Lower leg skin (tissue), 4 donors: ENCODE data around the gene LIME1. TPM values are rescaled to one million over a fixed set of nuclear protein-coding genes. Genes with fewer than 3 reads are reported as not detected.

Experiments
- DNase-seq, 2 donors: peaks; one replicate each; pipeline ENCODE4 v3.0.0-alpha.2; 2019; ENCODE audit warnings: low spot score in 2 of 2
- H3K4me3 ChIP-seq: fragments of 200-600 bp; sonication (generic); 2 replicates; pipeline ENCODE4 v1.5.1; 2017; ENCODE audit warnings: mild to moderate bottlenecking, low read depth; ENCODE audit not compliant: poor library complexity, severe bottlenecking
- POLR2A ChIP-seq, 2 donors: fragments of 450-650 bp; IDR thresholded peaks; one replicate each; pipeline ENCODE4 v1.6.1; 2016 to 2017; ENCODE audit warnings: antibody characterized with exemption in 2 of 2, mild to moderate bottlenecking in 1 of 2, moderate library complexity in 1 of 2
- WGBS, 2 donors: methylation state at CpG; one replicate each; pipeline ENCODE4 v1.1.5; 2018; 5-methylcytosine and 5-hydroxymethylcytosine counted together
- intact Hi-C: fragments of 100-400 bp; cut with DNase I; formaldehyde crosslinking; loops from one replicate; pipeline ENCODE4 v1.15.0; 2023; ENCODE audit warnings: low total_unique reads
- total RNA-seq, 4 donors: library from RNA; depleted of rRNA; stranded (reverse); fragments of >200 nt; gene quantifications; one replicate each; pipeline ENCODE4 v1.1.0, GENCODE V29; 2016
- TF ChIP-seq, protein P1 (sequence below), 3 donors: fragments of 450-650 bp; IDR thresholded peaks; one replicate each; pipeline ENCODE4 v1.5.1; 2016; ENCODE audit warnings: antibody characterized with exemption in 3 of 3, mild to moderate bottlenecking in 3 of 3, moderate library complexity in 2 of 3

LIME1 gene
- total RNA-seq, 4 donors from 2014 or later, result 17.8 to 26.3 (median 21.8) TPM

DNA sequence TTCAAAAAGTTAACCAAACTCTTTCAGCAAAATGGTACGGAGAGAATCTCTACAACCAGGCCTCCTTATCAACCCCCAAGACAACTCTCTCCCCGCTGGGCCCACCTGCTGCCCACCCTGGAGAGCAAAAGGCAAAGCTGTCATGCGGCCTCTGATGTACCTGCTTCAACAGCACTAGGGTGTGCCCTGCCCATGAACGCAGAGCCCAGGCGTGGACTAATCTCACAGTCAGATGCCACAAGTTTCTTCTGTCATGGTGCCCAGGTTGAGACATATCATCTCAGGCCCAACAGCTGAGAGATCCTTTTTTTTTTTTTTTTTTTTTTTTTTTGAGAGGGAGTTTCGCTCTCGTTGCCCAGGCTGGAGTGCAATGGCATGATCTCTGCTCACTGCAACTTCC is 29.4 kb downstream of the LIME1 start:
- intact Hi-C loops, result no loop called here
- no peak overlapping the region for H3K4me3 ChIP-seq
- DNase-seq, result no peak
- TF ChIP-seq, protein P1, sequence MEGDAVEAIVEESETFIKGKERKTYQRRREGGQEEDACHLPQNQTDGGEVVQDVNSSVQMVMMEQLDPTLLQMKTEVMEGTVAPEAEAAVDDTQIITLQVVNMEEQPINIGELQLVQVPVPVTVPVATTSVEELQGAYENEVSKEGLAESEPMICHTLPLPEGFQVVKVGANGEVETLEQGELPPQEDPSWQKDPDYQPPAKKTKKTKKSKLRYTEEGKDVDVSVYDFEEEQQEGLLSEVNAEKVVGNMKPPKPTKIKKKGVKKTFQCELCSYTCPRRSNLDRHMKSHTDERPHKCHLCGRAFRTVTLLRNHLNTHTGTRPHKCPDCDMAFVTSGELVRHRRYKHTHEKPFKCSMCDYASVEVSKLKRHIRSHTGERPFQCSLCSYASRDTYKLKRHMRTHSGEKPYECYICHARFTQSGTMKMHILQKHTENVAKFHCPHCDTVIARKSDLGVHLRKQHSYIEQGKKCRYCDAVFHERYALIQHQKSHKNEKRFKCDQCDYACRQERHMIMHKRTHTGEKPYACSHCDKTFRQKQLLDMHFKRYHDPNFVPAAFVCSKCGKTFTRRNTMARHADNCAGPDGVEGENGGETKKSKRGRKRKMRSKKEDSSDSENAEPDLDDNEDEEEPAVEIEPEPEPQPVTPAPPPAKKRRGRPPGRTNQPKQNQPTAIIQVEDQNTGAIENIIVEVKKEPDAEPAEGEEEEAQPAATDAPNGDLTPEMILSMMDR (IDR thresholded peaks at IDR 0.05), result no peak
- TF ChIP-seq POLR2A (IDR thresholded peaks at IDR 0.05), result no peak
- 90% methylated on average over 7 of the region's 7 CpGs for WGBS, 2 donors

DNA sequence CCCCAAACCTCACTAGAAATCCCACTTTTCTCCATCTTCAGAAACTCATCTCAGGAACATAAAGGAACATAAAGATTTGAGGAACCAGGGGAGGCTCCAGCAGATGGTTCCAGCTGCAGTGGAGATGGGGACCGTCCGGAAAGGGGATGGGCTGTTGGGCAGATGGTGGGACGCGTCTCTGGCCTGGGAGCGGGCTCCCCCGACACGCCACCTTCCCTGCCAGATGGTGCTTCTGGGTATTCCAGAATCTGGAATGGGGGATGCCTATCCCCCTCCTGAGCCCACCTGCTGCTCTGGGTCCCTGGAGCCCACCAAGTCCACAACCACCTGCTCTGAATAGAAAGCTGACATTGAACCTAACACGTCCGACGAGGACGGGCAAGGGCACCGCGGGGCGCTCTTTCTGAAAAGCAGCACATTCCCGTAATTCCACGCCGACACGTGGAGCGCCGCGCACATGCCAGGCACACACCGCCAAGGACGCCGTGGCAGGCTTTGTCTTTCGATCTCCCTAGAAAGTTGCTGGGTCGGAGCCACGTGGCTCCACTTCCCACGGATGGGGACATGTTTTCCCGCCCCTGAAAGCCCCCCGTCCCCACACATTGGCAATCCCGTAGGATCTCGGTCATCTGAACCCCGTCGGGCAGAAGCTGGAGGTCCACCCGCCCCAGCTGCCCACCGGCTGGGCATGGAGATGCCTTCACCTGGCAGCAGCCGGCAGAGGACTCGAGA is 30.4 kb downstream of the LIME1 start:
- no peak overlapping the region for H3K4me3 ChIP-seq
- 96 to 98% methylated on average over 38 of the region's 38 CpGs for WGBS, 2 donors
- TF ChIP-seq, protein P1 (IDR thresholded peaks at IDR 0.05), result no peak
- TF ChIP-seq POLR2A (IDR thresholded peaks at IDR 0.05), result no peak
- no peak for DNase-seq
- intact Hi-C loops, result no loop called here

DNA sequence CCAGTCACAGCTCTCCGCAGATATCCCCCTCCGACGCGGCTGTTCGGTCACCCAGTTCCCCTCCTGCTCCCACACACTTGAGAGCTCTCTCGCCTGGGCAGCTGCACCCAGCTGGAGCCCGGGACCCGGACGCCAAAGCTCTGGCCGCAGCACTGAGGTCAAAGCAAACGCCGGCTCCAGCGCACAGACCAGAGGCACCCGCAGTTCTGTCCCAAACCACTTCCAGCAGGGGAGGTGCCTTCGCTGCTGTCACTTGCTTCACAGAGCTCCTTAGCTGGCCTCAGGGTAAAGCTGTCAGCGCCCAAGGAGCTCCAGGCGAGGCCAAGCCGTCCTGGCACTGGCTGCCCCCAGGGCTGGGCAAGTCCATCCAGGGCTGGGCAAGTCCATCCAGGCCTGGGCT is 31.0 kb downstream of the LIME1 start:
- TF ChIP-seq, protein P1 (IDR thresholded peaks at IDR 0.05), result no peak
- TF ChIP-seq POLR2A (IDR thresholded peaks at IDR 0.05), result no peak
- WGBS, 2 donors, result 79 to 89% methylated on average over 16 to 18 of the region's 18 CpGs
- no peak overlapping the region for H3K4me3 ChIP-seq
- intact Hi-C loops, result no loop called here
- no peak for DNase-seq

DNA sequence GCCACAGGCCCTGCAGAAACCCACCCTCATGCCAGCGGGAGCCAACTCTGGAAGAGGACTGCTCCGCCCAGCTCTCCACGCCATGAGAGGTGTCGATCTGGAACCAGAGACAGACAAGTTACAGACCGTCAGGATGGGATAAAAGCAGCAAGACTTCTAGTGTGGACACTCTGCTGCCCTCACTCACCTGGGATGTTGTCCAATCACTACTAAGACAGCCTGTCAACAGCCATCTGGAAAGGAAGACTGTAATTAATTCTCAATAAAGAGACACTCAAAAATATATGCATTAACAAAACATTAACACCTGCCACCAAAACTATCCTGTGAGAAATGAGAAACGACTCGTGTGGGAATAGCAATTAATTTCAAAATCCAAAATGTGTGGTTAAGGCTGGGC is 31.4 kb downstream of the LIME1 start:
- TF ChIP-seq POLR2A (IDR thresholded peaks at IDR 0.05), result no peak
- TF ChIP-seq, protein P1 (IDR thresholded peaks at IDR 0.05), result no peak
- intact Hi-C loops, result no loop called here
- 83 to 89% methylated on average over 7 of the region's 7 CpGs for WGBS, 2 donors
- H3K4me3 ChIP-seq, result no peak overlapping the region
- DNase-seq, result no peak

DNA sequence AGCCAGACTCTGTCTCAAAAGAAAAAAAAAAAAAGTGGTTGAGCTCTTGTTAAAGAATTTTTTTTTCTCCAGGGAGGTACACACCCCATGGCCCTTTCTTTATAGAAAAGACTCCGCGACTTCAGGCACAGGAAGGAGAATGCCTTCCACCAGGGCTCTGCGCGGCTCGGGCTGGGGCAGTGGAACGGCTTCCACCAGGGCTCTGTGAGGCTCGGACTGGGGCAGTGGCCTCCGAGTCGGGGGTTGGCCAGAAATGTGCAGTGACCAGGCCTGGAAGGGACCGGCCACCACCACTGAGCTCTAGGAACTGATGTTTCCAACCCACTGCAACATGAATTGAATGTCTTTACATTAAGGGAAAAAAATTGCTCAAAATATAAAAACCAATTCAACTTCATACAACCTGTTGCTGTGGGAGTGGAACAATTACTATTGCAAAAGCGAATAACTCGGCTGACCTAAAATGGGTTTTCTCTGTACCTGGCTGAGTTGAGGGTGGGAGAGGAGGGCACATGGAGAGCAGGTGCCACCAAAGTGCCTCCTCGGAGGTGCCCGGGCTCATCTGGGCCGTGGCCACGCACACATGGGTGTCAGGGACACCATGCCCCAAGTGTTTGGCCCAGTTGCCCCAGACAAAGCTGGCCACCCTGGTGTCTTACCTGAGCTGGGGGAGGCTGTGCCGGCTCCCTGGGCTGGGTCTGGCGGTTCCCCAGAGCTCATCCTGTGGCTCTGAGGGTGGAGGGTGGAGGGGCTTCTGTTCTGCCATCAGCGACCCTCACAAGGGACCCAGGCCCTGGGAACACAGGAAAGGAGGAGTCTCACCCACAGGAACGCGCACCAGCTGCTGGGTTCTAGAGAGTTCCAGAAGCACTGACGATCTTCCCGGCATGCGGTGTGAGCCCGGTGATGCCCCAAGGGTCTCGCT is 32.4 kb downstream of the LIME1 start:
- WGBS, 2 donors, result 89 to 94% methylated on average over 23 to 26 of the region's 26 CpGs
- H3K4me3 ChIP-seq, result no peak overlapping the region
- intact Hi-C loops, result no loop called here
- no peak for TF ChIP-seq POLR2A (IDR thresholded peaks at IDR 0.05)
- TF ChIP-seq, protein P1 (IDR thresholded peaks at IDR 0.05), result no peak
- no peak for DNase-seq
